ENCODE measurements around the gene S100A1. TPM values are rescaled to one million over a fixed set of nuclear protein-coding genes. Genes with fewer than 3 reads are reported as not detected.

S100A1 gene
- total and polyA plus RNA-seq, 2 of the 13 experiments (the other 11 are each of a cell fraction or from before 2014, with no cell fraction given): 120 to 251 TPM

DNA sequence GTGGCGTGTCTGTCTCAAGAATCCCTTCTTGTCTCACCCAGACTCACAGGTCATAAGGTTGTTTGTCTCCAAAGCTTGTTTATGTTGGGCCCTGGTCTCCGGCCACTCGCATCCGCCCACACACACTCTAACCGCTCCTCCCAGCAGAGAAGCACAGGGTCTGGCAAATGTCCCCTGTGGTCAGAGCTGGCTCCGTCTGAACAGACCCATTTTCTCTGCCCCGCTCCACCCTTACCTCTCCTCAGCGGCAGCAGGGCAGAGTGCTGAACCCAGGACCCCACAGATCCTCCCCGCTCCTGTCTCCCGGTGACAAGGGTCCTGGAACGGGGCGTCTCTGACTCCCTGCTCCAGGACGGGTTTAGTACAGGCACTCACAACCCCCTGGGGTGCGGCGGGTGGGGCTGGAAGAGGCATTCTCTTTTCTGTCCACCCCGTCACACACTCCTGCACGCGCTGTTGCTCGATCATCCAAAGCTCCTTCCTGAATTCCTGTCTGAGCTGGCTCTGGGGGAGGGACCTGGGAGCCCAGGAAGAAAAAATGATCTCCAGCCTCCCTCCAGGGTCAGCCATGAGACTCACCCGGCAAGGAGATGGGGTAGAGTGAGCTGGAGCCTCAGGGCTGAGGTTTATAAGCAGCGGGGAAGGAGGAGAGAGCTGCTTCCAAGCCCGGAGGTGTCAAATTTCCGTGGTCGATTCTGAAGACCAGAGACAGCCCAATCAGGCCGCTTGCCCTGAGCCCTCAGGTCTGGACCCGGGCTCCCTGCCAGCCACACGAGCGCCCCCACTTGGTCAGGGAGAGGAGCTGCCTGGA is 1.1 kb upstream of the S100A1 start, which contains the start of gene S100A13 (continued):
- TF ChIP-seq ZNF790 (CRISPR knock-in tag; IDR thresholded peaks at IDR 0.05; ENCODE audit: borderline replicate concordance) (peak; percentile 42; the same call in 1 of the 2 replicates), ZNF629 (CRISPR knock-in tag; conservative IDR thresholded peaks at IDR 0.05) (peak; percentile 58; the same call in 1 of the 2 replicates), EHMT2 (IDR thresholded peaks at IDR 0.05; ENCODE audit: borderline replicate concordance, low read depth, low read length) (no peak), TARDBP (CRISPR knock-in tag; IDR thresholded peaks at IDR 0.05) (no peak), ZNF780A (CRISPR knock-in tag; IDR thresholded peaks at IDR 0.05) (no peak), THAP11 (CRISPR knock-in tag; IDR thresholded peaks at IDR 0.05) (peak; percentile 30; the same call in 1 of the 2 replicates), ZNF354B (CRISPR knock-in tag; IDR thresholded peaks at IDR 0.05) (no peak), ZNF503 (CRISPR knock-in tag; IDR thresholded peaks at IDR 0.05) (no peak), MTERF4 (CRISPR knock-in tag; IDR thresholded peaks at IDR 0.05) (peak; percentile 48; the same call in 1 of the 2 replicates), ASH2L (IDR thresholded peaks at IDR 0.05; ENCODE audit: insufficient read length, low read depth, low read length) (peak; percentile 57), ARID4A (CRISPR knock-in tag; IDR thresholded peaks at IDR 0.05; ENCODE audit: borderline replicate concordance) (peak; percentile 75; the same call in 1 of the 2 replicates), CHCHD3 (CRISPR knock-in tag; IDR thresholded peaks at IDR 0.05) (no peak), CCDC6 (CRISPR knock-in tag; IDR thresholded peaks at IDR 0.05) (peak; percentile 66; the same call in 1 of the 2 replicates)
- TF ChIP-seq, protein P1, sequence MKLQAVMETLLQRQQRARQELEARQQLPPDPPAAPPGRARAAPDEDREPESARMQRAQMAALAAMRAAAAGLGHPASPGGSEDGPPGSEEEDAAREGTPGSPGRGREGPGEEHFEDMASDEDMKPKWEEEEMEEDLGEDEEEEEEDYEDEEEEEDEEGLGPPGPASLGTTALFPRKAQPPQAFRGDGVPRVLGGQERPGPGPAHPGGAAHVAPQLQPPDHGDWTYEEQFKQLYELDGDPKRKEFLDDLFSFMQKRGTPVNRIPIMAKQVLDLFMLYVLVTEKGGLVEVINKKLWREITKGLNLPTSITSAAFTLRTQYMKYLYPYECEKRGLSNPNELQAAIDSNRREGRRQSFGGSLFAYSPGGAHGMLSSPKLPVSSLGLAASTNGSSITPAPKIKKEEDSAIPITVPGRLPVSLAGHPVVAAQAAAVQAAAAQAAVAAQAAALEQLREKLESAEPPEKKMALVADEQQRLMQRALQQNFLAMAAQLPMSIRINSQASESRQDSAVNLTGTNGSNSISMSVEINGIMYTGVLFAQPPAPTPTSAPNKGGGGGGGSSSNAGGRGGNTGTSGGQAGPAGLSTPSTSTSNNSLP (IDR thresholded peaks at IDR 0.05; ENCODE audit: low read depth, low read length): no peak
- TF ChIP-seq, protein P2, sequence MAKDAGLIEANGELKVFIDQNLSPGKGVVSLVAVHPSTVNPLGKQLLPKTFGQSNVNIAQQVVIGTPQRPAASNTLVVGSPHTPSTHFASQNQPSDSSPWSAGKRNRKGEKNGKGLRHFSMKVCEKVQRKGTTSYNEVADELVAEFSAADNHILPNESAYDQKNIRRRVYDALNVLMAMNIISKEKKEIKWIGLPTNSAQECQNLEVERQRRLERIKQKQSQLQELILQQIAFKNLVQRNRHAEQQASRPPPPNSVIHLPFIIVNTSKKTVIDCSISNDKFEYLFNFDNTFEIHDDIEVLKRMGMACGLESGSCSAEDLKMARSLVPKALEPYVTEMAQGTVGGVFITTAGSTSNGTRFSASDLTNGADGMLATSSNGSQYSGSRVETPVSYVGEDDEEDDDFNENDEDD (CRISPR knock-in tag; IDR thresholded peaks at IDR 0.05; ENCODE audit: borderline replicate concordance): peak; percentile 14; the same call in 1 of the 2 replicates
- TF ChIP-seq, protein P3, sequence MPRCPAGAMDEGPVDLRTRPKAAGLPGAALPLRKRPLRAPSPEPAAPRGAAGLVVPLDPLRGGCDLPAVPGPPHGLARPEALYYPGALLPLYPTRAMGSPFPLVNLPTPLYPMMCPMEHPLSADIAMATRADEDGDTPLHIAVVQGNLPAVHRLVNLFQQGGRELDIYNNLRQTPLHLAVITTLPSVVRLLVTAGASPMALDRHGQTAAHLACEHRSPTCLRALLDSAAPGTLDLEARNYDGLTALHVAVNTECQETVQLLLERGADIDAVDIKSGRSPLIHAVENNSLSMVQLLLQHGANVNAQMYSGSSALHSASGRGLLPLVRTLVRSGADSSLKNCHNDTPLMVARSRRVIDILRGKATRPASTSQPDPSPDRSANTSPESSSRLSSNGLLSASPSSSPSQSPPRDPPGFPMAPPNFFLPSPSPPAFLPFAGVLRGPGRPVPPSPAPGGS (CRISPR knock-in tag; IDR thresholded peaks at IDR 0.05): 0 out of 2 replicates have a peak, but pooled peaks have one; percentile 1
